OCI-LY3 (cell line): ENCODE measurements around the gene AUTS2.
"Not testable (repeated sequence)": the region's sequence is repeated elsewhere in the genome, so short reads cannot be mapped to it uniquely, and the experiment has no call there.

ENCODE experiments used
- H2AFZ ChIP-seq: fragments of 200-600, 300-600 bp; shearing (Covaris generic); 2 replicates; pipeline ENCODE4 v1.6.0; 2014; ENCODE audit warnings: antibody characterized with exemption, low read depth, low read length
- H3K27ac ChIP-seq: fragments of 200-600, 300-600 bp; sonication (generic); 2 replicates; pipeline ENCODE4 v1.5.1; 2014; ENCODE audit warnings: mild to moderate bottlenecking, low read length, moderate library complexity, mixed read lengths
- H3K27me3 ChIP-seq: fragments of 200-600, 300-600 bp; sonication (generic); 2 replicates; pipeline ENCODE4 v1.6.1; 2014; ENCODE audit warnings: low read depth, low read length, mixed read lengths
- H3K36me3 ChIP-seq: fragments of 200-600, 300-600 bp; sonication (generic); replicated peaks from 2 replicates; pipeline ENCODE3; 2014; ENCODE audit warnings: low read depth, low read length, mixed read lengths
- H3K4me1 ChIP-seq: fragments of 300-600, 200-600 bp; sonication (generic); 2 replicates; pipeline ENCODE4 v1.6.1; 2014; ENCODE audit warnings: low read length, mixed read lengths
- H3K4me2 ChIP-seq: fragments of 200-600, 300-600 bp; sonication (generic); 2 replicates; pipeline ENCODE4 v1.6.1; 2014; ENCODE audit warnings: low read length, mixed read lengths
- H3K4me3 ChIP-seq: fragments of 300-600, 200-600 bp; sonication (generic); 2 replicates; pipeline ENCODE4 v1.5.1; 2014; ENCODE audit warnings: antibody characterized with exemption, mild to moderate bottlenecking, low read length, moderate library complexity
- H3K79me2 ChIP-seq: fragments of 300-600, 200-600 bp; shearing (Covaris generic); 2 replicates; pipeline ENCODE4 v1.6.1; 2014; ENCODE audit warnings: mild to moderate bottlenecking, low read length, mixed read lengths
- H3K9ac ChIP-seq: fragments of 300-600, 200-600 bp; shearing (Covaris generic); 2 replicates; pipeline ENCODE4 v1.6.0; 2014; ENCODE audit warnings: mild to moderate bottlenecking, low read length, moderate library complexity
- H3K9me3 ChIP-seq: fragments of 200-600, 300-600 bp; shearing (Covaris generic); 2 replicates; pipeline ENCODE4 v1.6.1; 2014; ENCODE audit warnings: low read length, mixed read lengths; ENCODE audit not compliant: insufficient read depth
- H4K20me1 ChIP-seq: fragments of 200-600, 300-600 bp; sonication (generic); 2 replicates; pipeline ENCODE4 v1.6.1; 2016; ENCODE audit warnings: low read length, mixed read lengths; ENCODE audit not compliant: insufficient read depth
- CTCF ChIP-seq: fragments of 200-600, 300-600 bp; sonication (generic); IDR thresholded peaks from 2 replicates; pipeline ENCODE4 v1.5.1; 2014; ENCODE audit warnings: antibody characterized with exemption, low read length, low read depth
- EZH2phosphoT487 ChIP-seq: fragments of 200-600 bp; shearing (Covaris generic); IDR thresholded peaks from 2 replicates; pipeline ENCODE4 v1.6.1; 2018; ENCODE audit warnings: antibody characterized with exemption, mixed run types, low read depth

Gene AUTS2

GRCh38 chr7:70726294-70726693 is 1128.0 kb downstream of the AUTS2 start:
- Histone ChIP-seq H3K27me3 (no peaks in the 10 kb centered on the region), H2AFZ (no peak overlapping the region), H3K9me3 (no peaks in the 10 kb centered on the region), H3K36me3 (no peaks in the 10 kb centered on the region), H3K4me1 (no peaks in the 10 kb centered on the region), H3K27ac (no peak overlapping the region), H3K79me2 (no peaks in the 10 kb centered on the region), H3K4me3 (no peak overlapping the region), H3K4me2 (no peak overlapping the region), H3K9ac (no peak overlapping the region), H4K20me1 (no peaks in the 10 kb centered on the region)
- TF ChIP-seq EZH2phosphoT487 (no peak), CTCF (no peak)

GRCh38 chr7:70726951-70727378 is 1128.7 kb downstream of the AUTS2 start:
- Histone ChIP-seq H4K20me1 (no peaks in the 10 kb centered on the region), H3K27ac (no peak overlapping the region), H2AFZ (no peak overlapping the region), H3K4me3 (no peak overlapping the region), H3K27me3 (no peaks in the 10 kb centered on the region), H3K79me2 (no peaks in the 10 kb centered on the region), H3K36me3 (no peaks in the 10 kb centered on the region), H3K9me3 (no peaks in the 10 kb centered on the region), H3K9ac (no peak overlapping the region), H3K4me1 (no peaks in the 10 kb centered on the region), H3K4me2 (no peak overlapping the region)
- TF ChIP-seq EZH2phosphoT487 (no peak), CTCF (no peak)

GRCh38 chr7:70727861-70728260 is 1129.6 kb downstream of the AUTS2 start:
- no peaks in the 10 kb centered on the region for H3K27me3 ChIP-seq
- no peaks in the 10 kb centered on the region for H4K20me1 ChIP-seq
- no peak overlapping the region for H2AFZ ChIP-seq
- H3K9me3 ChIP-seq, result no peaks in the 10 kb centered on the region
- no peak overlapping the region for H3K4me2 ChIP-seq
- no peaks in the 10 kb centered on the region for H3K36me3 ChIP-seq
- no peak overlapping the region for H3K9ac ChIP-seq
- no peaks in the 10 kb centered on the region for H3K4me1 ChIP-seq
- TF ChIP-seq EZH2phosphoT487, result no peak
- TF ChIP-seq CTCF, result no peak
- H3K4me3 ChIP-seq, result no peak overlapping the region
- H3K79me2 ChIP-seq, result no peaks in the 10 kb centered on the region
- no peak overlapping the region for H3K27ac ChIP-seq

- Histone ChIP-seq H3K4me1 (no peaks in the 10 kb centered on the region), H3K4me2 (no peak overlapping the region), H3K27me3 (no peaks in the 10 kb centered on the region), H2AFZ (no peak overlapping the region), H3K4me3 (no peak overlapping the region), H3K36me3 (no peaks in the 10 kb centered on the region), H3K79me2 (no peaks in the 10 kb centered on the region), H3K9me3 (no peaks in the 10 kb centered on the region), H3K9ac (no peak overlapping the region), H4K20me1 (no peaks in the 10 kb centered on the region), H3K27ac (no peak overlapping the region)
- TF ChIP-seq CTCF (no peak), EZH2phosphoT487 (no peak)
Measured at GRCh38 chr7:70728872-70729552, 1130.7 kb downstream of the AUTS2 start.

- not testable (repeated sequence) for H3K36me3 ChIP-seq, H3K9me3 ChIP-seq, H3K4me2 ChIP-seq, H2AFZ ChIP-seq, H3K4me1 ChIP-seq, H3K79me2 ChIP-seq, H3K4me3 ChIP-seq, H3K9ac ChIP-seq, H3K27me3 ChIP-seq, H4K20me1 ChIP-seq, H3K27ac ChIP-seq
Measured at GRCh38 chr7:70729553-70730157, 1131.4 kb downstream of the AUTS2 start.
